DLD1 (cell line): ENCODE data around the gene CNPY3.

Experiments
- in situ Hi-C: cut with HindIII; loops from 2 replicates; pipeline ENCODE4 v1.10.0; 2017; ENCODE audit warnings: low sequenced_read_pairs

Gene CNPY3

DNA sequence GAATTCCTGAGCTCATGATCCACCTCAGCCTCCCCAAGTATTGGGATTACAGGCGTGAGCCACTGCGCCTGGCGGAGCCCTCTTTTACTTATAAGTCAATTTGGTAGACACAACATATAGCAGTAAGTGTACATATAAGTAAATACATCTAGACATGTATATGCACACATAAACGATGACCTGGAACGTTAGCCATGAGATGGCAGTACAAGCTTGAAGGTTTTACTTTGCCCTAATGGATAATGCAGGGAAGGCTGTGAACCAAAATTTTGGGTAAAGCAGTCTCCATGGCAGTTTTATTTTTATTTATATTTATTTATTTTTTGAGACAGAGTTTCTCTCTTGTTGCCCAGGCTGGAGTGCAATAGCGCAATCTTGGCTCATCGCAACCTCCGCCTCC is 28.8 kb downstream of the CNPY3 start:
- in situ Hi-C loops: no loop called here

DNA sequence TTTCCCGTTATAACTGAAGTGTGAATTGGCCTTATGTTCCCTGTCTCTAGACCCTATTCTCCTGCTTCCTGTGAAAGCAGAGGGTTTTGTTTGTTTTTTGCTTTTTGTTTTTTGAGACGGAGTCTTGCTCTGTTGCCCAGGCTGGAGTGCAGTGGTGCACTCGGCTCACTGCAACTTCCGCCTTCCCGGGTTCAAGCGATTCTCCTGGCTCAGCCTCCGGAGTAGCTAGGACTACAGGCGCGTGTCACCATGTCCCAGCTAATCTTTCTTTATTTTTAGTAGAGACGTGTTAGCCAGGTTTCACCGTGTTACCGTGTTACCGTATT is 30.6 kb downstream of the CNPY3 start:
- in situ Hi-C loops: no loop called here

- in situ Hi-C loops: no loop called here
Observed at GRCh38 chr6:42960243-42961019, 31.2 kb downstream of the CNPY3 start, which contains the start of gene GNMT. Gene GNMT (plus strand): TSS chr6:42960754. CDS start chr6:42960768, 14 bp downstream.

- in situ Hi-C loops: no loop called here
Observed at GRCh38 chr6:42961020-42961470, 31.8 kb downstream of the CNPY3 start.

DNA sequence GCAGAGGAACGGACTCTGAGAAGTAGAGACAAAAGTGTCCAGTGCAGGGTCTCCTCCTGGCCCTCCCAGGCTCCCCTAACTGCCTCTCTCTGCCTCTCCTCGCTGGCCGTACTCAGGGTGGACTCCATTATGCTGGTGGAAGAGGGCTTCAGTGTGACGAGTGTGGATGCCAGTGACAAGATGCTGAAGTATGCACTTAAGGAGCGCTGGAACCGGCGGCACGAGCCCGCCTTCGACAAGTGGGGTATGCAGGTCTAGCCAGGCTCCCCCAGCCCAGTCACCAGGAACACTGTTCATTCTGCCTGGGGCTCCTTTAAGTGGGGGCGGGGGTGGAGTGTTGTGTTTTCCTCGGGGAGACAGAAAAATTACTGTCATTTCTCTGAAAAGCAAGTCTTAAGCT is 32.8 kb downstream of the CNPY3 start:
- in situ Hi-C loops: no loop called here

GRCh38 chr6:42962502-42963178 is 33.4 kb downstream of the CNPY3 start:
- in situ Hi-C loops: no loop called here

DNA sequence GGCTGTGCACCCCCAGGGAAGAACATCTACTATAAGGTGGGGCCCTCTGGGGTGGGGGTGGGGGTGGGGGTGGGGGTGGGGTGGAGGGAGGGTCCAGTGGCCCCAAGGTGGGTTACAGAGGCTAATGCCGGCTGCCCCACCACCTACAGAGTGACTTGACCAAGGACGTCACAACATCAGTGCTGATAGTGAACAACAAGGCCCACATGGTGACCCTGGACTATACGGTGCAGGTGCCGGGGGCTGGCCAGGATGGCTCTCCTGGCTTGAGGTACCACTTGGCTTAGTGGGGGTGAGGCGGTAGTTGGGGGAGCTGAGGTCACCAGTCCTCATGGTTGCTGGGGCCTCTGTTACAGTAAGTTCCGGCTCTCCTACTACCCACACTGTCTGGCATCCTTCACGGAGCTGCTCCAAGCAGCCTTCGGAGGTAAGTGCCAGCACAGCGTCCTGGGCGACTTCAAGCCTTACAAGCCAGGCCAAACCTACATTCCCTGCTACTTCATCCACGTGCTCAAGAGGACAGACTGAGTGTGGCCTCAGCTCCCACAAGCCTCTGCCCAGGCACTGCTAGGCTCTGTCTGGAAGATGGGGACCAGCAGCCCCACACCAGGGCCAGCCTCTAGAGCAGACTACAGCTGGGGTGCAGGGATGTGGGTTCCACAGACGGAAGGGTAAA is 34.0 kb downstream of the CNPY3 start:
- in situ Hi-C loops: no loop called here

- in situ Hi-C loops: no loop called here
Observed at GRCh38 chr6:42963855-42964605, 34.8 kb downstream of the CNPY3 start.

- in situ Hi-C loops: no loop called here
Observed at GRCh38 chr6:42966571-42966970, 37.3 kb downstream of the CNPY3 start.

DNA sequence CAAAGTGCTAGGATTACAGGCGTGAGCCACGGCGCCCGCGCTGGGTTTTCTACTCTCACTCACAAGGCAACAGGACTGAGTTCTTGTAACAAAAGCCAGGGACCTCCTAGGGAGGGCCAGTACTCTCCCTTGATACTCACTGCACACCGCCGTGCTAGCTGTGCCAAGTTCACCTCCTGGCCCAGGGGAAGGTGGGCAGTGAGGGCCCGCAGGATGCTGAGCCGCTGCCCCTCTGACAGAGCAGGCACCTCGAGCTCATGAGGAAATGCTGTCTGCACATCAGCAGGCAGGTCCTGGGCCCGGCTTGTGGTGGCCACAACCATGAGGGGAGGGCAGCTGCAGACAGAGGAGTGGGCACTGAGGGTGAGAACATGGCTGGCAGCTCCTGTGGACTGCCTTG is 37.9 kb downstream of the CNPY3 start:
- in situ Hi-C loops: no loop called here

GRCh38 chr6:42968126-42968701 is 38.9 kb downstream of the CNPY3 start:
- in situ Hi-C loops: no loop called here

- in situ Hi-C loops: no loop called here
Observed at GRCh38 chr6:42968783-42969182, 39.5 kb downstream of the CNPY3 start.

DNA sequence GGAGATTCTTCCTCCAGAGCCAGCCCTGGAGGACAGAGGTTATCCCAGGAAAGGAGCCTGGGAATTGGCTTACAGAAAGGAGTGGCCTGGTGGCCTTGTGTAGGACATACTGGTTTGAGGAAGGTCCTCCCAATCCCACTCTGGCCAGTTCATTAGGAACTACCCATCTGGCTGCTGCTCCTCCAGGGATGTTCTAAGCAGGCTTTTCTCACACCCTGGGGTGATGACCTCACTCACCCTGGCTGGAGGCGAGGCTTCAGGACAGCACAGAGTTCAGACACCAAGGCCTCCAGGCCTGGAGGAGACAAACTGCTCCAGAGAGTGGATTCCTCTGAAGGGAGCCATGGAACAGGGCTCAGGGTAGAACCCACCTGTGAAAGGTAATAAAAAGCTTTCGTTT is 40.2 kb downstream of the CNPY3 start:
- in situ Hi-C loops: no loop called here

DNA sequence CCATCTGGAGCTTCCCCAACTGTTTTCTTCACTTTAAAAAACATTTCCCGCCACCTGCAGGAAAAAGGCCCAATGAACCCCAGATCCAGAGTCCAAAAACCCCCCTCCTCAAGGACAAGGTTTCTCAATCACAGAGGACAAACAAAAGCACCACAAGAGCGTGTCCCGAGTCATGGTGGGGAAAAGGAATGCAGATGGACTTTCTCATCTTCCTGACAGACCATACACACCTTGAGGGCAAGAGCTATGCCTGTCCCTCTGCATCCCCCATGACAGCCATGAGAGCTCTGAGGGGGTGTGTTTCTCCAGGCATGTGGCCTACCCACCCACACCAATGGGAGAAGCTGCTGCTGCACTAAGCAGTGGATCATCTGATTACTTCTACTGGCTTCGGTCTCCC is 40.7 kb downstream of the CNPY3 start:
- in situ Hi-C loops: no loop called here

GRCh38 chr6:42970871-42971612 is 41.8 kb downstream of the CNPY3 start:
- in situ Hi-C loops: no loop called here

DNA sequence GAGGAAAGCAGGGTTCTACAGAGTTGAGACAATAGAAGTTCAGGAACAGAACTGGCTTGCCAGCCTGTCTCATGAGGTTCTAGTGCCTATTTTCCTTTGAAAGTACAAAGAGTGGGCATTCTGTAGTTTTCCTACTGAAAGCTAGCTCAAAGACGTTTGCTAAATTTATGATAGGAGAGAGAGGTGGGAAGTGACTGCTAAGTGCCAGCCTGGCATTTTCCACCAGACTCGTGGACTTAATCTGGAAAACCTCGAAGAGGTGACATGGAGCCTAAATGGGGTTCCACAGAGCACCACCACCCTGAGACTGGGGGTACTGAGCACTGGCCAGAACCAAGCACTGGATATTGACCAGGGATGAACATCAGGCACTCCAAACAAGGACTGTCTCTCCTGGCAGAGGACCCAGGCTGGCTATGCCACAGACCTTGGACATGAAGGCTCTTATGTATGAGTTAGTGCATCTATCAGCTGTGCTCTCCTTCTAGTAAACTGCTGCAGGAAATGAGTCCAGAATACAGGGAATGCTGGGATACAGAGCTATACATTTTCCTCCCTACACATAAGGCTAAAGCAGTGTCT is 42.6 kb downstream of the CNPY3 start:
- in situ Hi-C loops: no loop called here

DNA sequence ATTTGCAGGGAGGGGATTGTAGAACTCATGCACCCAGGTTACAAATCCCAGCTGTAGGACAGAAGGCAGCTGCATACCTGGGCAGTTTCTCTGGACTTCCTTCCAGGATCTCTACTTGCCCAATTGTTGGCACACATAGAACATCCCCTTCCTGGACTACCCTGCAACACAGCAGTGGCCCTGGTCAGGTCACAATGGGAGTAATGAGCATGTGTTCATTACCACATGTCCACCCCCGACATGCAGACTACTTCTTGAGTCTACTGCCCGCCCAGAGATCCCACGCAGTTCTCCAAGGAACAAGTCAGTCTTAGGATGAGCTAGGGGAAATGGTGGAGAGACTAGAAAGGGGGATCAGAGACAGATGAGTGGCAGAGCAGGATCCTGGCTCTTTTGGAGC is 44.6 kb downstream of the CNPY3 start:
- in situ Hi-C loops: no loop called here

DNA sequence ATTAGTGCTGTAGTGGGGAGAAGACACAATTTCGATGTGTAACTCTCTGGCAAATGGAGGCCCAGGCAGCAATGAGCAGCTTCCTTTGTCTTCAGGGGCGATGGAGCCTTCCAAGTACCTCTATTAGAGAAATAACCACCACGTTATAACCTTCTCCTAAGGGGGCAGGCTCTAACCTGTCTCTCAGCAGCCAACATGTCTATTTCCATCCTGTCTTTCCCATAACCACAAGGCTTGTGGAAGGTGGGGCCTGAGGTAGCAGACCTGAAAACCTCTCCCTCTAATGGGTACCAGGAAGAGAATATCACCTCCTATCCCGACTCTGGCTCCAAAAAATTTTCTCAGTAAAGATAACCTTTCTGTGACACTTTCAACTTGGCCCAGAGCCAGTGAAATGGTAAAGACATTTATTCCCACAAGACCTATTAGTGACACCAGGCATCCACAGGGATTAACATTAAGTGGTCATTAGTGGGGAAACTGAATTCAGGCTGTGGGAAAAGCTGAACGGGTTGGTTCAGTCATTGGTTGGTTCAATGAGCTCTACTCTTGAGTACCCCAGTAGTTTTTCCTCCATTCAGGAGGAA is 45.7 kb downstream of the CNPY3 start:
- in situ Hi-C loops: no loop called here

DNA sequence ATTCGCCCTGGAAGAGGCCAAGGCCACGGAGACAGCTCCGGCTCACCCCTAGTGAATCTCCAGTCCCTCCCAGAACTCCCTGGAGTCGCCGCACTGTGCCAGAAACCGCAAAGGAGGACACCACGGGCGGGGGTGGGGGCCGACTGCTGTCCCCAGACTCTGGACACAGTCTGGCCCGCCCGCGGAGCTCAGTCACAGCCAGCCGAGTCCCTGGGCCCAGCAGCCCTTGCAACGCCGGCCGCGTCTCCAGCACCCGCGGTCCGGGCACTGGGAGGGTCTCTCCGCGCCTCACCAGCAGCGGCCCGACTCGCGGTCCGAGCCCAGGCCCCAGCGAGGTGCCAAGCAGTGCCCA is 49.2 kb downstream of the CNPY3 start:
- in situ Hi-C loops: no loop called here
